BJ (cell line): Measurements from ENCODE around the gene BFSP1. TPM values are rescaled to one million over a fixed set of nuclear protein-coding genes. Genes with fewer than 3 reads are reported as not detected.

Experiments
- CTCF ChIA-PET: fragments of 350-600 bp; formaldehyde crosslinking; extraction: SDS; loops from one replicate; lab custom pipeline; 2021; ENCODE audit warnings: antibody characterized with exemption, inconsistent platforms; lab: Yijun Ruan, JAX
- POLR2A ChIA-PET: fragments of 300-600 bp; sonication (Branson Sonifier 250); formaldehyde crosslinking; extraction: SDS; loops from one replicate; lab custom pipeline; 2021; ENCODE audit warnings: antibody characterized with exemption; lab: Charles Lee
- DNase-seq: peaks from one replicate; pipeline ENCODE4 v3.0.0-alpha.2; 2011; ENCODE audit warnings: low read depth
- H3K27me3 ChIP-seq: 2 replicates; pipeline ENCODE4 v1.6.0; 2011; ENCODE audit warnings: low read length; ENCODE audit not compliant: control insufficient read depth, insufficient read depth
- H3K36me3 ChIP-seq: 2 replicates; pipeline ENCODE4 v1.5.1; 2011; ENCODE audit warnings: low read length; ENCODE audit not compliant: control insufficient read depth, insufficient read depth
- H3K4me3 ChIP-seq: 2 replicates; pipeline ENCODE4 v1.5.1; 2011; ENCODE audit warnings: low read depth, mild to moderate bottlenecking, control low read depth, low read length
- polyA plus RNA-seq: library from polyadenylated mRNA; depleted of rRNA; stranded (reverse); fragments of >200 nt; gene quantifications from 2 replicates; pipeline ENCODE4 v1.2.3, GENCODE V29; 2011
- TF ChIP-seq, protein P1 (sequence below): IDR thresholded peaks from 2 replicates; pipeline ENCODE4 v1.5.1; 2011; ENCODE audit warnings: low read depth, mild to moderate bottlenecking, control low read depth, inconsistent platforms, low read length, moderate library complexity; ENCODE audit not compliant: insufficient read depth

BFSP1 gene
- polyA plus RNA-seq, 1 experiment: 2.4 TPM

DNA sequence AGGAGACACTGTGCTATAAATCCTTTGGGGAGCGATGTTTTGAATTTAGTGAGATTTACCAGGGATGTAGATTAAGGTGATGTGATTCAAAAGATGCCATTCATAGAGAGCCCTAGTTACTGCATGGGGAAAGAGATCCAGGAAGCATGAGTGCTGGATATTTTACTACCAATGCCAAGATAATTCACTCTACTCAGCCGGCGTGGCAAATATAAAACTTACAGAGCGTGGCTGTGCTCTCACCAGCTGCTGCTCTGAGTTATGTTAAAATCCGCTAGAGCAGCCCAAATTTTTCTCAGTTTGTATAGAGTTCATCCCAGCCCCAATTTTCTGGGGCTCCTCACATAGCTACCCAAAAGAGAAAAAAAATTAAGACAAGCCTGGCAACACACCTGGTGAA lies 48.6 kb downstream of the BFSP1 start:
- TF ChIP-seq, protein P1, sequence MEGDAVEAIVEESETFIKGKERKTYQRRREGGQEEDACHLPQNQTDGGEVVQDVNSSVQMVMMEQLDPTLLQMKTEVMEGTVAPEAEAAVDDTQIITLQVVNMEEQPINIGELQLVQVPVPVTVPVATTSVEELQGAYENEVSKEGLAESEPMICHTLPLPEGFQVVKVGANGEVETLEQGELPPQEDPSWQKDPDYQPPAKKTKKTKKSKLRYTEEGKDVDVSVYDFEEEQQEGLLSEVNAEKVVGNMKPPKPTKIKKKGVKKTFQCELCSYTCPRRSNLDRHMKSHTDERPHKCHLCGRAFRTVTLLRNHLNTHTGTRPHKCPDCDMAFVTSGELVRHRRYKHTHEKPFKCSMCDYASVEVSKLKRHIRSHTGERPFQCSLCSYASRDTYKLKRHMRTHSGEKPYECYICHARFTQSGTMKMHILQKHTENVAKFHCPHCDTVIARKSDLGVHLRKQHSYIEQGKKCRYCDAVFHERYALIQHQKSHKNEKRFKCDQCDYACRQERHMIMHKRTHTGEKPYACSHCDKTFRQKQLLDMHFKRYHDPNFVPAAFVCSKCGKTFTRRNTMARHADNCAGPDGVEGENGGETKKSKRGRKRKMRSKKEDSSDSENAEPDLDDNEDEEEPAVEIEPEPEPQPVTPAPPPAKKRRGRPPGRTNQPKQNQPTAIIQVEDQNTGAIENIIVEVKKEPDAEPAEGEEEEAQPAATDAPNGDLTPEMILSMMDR: no peak
- no peak for DNase-seq
- CTCF ChIA-PET: no interaction called here
- no peak overlapping the region for H3K4me3 ChIP-seq
- H3K27me3 ChIP-seq: peaks cover 9% of the 10 kb centered on the region
- H3K36me3 ChIP-seq: no peaks in the 10 kb centered on the region
- POLR2A ChIA-PET: no interaction called here

GRCh38 chr20:17481661-17482060 lies 49.5 kb downstream of the BFSP1 start:
- Histone ChIP-seq H3K27me3 (peaks cover 9% of the 10 kb centered on the region), H3K36me3 (no peaks in the 10 kb centered on the region), H3K4me3 (no peak overlapping the region)
- TF ChIP-seq, protein P1: no peak
- CTCF ChIA-PET: no interaction called here
- POLR2A ChIA-PET: interaction anchor here (0.6 kb wide), 1 partner anchor 184 kb away, joined by 4 read pairs; no protein-coding TSS in a partner anchor
- no peak for DNase-seq

DNA sequence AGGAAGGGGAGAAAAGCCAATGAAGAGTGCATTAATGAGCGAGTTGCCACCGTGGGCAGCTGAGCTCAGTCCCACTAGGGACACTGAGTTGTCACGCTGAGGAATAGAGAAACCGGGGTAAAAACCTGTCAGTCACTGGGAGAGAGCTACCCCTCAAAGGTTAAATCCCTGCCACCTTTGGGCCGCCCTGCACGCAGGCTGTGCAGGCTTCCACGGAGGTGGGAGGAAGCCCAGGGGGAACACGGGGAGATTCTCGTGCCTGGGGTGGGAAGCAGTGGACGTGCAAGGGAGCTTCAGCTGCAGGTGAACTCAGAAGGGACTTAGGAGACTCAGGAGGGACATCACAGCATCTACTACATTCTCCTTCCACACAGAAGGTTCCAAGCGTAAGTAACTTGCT lies 50.5 kb downstream of the BFSP1 start:
- no peak overlapping the region for H3K4me3 ChIP-seq
- no peak for DNase-seq
- peaks cover 7% of the 10 kb centered on the region for H3K27me3 ChIP-seq

DNA sequence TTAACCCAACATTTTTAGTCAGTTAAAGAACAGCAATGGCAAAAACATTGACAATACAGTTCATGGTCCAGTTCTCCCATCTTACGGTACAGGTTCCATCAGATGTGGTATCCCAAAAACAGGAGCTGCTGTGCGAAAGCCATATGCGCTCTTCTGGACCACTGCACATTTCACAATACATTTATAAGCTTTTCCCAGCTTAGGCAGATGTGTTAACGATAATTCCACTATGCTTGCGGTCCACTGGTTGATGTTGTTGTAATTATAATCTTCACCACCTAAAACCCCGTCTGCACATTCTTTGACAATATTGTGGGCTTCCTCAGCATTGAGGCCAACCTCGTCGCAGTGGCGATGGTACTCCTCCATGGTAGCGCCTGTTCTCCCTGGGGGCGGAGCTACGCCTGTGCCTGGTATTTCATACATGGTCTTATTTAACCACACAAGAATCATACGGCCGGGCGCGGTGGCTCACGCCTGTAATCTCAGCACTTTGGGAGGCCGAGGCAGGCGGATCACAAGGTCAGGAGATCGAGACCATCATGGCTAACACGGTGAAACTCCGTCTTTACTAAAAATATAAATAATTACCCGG lies 52.0 kb downstream of the BFSP1 start:
- ChIA-PET POLR2A (no interaction called here), CTCF (no interaction called here)
- Histone ChIP-seq H3K4me3 (no peak overlapping the region), H3K36me3 (no peaks in the 10 kb centered on the region), H3K27me3 (peaks cover 10% of the 10 kb centered on the region)
- TF ChIP-seq, protein P1: no peak
- no peak for DNase-seq

More for the DNA sequence above, 50.5 kb downstream of the BFSP1 start:
- TF ChIP-seq, protein P1: no peak
- H3K36me3 ChIP-seq: no peaks in the 10 kb centered on the region
- ChIA-PET CTCF (interaction anchor here (0.6 kb wide), 1 partner anchor 20 kb away, joined by 3 read pairs; no protein-coding TSS in a partner anchor), POLR2A (no interaction called here)

DNA sequence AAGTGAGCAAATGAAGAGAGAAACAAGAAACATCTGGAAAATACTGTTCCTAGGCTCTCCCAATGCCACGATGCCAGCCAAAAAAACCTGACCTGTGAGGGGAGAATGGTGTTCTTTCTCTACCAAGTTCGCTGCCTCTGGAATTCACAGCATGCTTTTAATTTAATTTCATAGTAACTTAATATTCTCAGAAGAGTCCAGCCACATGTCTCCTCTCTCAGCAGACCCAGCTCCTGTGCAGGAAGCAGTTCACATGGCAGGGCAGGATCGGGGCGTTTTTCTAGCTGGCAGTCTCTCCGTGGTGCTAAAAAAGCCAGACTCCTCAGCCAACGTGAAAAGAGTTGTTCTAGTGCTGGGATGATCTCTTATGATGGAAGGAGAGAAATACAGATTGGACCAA lies 57.5 kb downstream of the BFSP1 start:
- TF ChIP-seq, protein P1: no peak
- no peaks in the 10 kb centered on the region for H3K36me3 ChIP-seq
- no peak for DNase-seq
- ChIA-PET CTCF (no interaction called here), POLR2A (no interaction called here)
- H3K27me3 ChIP-seq: peaks cover 7% of the 10 kb centered on the region
- H3K4me3 ChIP-seq: no peak overlapping the region
